GM06990 (cell line): ENCODE data around the gene MOCS1.

Experiments
- DNase-seq: peaks from one replicate; pipeline ENCODE4 v3.0.0-alpha.2; 2011; ENCODE audit not compliant: insufficient read length; ENCODE audit errors: extremely low read depth
- H3K27me3 ChIP-seq: replicated peaks from 2 replicates; pipeline ENCODE4 v1.6.0; 2011; ENCODE audit warnings: low read length; ENCODE audit not compliant: control insufficient read depth, insufficient read depth
- H3K36me3 ChIP-seq: 2 replicates; pipeline ENCODE4 v1.5.1; 2011; ENCODE audit warnings: low read length; ENCODE audit not compliant: control insufficient read depth, insufficient read depth
- H3K4me3 ChIP-seq: replicated peaks from 2 replicates; pipeline ENCODE4 v1.5.1; 2011; ENCODE audit warnings: low read depth, mild to moderate bottlenecking, control low read depth, low read length
- TF ChIP-seq, protein P1 (sequence below): IDR thresholded peaks from 2 replicates; pipeline ENCODE4 v1.5.1; 2011; ENCODE audit warnings: low read length, control low read depth, mild to moderate bottlenecking, inconsistent platforms; ENCODE audit not compliant: insufficient read depth, poor library complexity, severe bottlenecking

Gene MOCS1

DNA sequence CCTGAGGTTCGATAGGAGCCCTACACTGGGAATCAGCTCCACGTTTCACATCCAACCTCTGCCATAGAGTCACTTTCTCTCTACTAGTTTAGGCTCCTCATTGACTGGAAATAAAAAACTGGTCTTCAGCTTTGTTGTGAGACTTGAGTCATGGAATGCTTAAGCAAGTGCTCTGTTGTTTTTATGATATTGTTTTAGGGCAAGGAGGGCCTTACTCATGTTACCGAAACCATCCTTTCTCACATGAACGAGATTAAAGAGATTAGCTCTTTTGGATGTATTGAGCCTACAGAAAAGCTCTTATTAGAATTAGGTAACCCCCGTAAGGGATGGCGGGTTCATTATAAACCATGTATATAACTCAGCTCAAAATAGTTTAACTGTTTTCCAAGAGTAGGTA is 6.9 kb upstream of the MOCS1 start:
- TF ChIP-seq, protein P1, sequence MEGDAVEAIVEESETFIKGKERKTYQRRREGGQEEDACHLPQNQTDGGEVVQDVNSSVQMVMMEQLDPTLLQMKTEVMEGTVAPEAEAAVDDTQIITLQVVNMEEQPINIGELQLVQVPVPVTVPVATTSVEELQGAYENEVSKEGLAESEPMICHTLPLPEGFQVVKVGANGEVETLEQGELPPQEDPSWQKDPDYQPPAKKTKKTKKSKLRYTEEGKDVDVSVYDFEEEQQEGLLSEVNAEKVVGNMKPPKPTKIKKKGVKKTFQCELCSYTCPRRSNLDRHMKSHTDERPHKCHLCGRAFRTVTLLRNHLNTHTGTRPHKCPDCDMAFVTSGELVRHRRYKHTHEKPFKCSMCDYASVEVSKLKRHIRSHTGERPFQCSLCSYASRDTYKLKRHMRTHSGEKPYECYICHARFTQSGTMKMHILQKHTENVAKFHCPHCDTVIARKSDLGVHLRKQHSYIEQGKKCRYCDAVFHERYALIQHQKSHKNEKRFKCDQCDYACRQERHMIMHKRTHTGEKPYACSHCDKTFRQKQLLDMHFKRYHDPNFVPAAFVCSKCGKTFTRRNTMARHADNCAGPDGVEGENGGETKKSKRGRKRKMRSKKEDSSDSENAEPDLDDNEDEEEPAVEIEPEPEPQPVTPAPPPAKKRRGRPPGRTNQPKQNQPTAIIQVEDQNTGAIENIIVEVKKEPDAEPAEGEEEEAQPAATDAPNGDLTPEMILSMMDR, result no peak

DNA sequence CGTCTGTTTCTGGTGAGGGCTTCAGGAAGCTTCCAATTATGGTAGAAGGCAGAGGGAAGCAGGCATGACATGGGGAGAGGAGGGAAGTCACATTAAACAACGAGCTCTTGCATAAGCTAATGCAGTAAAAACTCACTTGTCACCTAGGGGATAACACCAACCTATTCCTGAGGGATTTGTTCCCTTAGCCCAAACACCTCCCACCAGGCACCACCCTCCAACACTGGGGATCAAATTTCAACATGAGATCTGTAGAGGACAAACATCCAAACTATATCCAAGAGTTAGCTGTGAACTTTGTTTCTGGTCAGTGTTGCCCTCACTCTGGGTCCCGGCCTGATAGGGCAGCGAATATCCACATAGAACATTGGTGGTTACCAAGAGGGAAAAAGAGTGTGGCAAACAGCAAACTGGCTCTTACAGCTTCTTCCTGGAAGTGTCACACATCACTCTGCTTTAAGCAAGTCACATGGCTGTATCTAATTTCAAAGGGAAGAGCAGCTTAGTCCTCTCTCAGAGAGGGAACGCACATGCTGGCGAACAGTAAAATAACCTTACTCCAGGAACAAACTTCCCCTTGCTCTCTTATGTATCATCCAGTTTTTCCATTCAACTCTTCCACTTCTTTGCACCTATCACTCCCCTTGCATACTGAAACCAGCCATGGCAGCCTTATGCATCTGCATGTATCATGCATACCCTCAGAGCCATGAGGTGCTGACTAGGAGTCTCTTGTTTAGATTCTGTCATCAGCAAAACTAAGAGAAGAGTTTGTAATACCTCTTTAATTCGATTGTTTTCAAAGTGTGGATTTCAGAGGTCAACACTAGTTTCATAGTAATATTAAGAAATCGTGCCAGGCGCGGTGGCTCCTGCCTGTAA is 4.8 kb upstream of the MOCS1 start:
- Histone ChIP-seq H3K4me3 (no peak overlapping the region), H3K27me3 (no peaks in the 10 kb centered on the region), H3K36me3 (no peaks in the 10 kb centered on the region)
- no peak for DNase-seq
- TF ChIP-seq, protein P1, result no peak

More for the DNA sequence above, 6.9 kb upstream of the MOCS1 start:
- Histone ChIP-seq H3K4me3 (no peak overlapping the region), H3K27me3 (no peaks in the 10 kb centered on the region; the same call in none of the 2 replicates), H3K36me3 (no peaks in the 10 kb centered on the region)
- no peak for DNase-seq

DNA sequence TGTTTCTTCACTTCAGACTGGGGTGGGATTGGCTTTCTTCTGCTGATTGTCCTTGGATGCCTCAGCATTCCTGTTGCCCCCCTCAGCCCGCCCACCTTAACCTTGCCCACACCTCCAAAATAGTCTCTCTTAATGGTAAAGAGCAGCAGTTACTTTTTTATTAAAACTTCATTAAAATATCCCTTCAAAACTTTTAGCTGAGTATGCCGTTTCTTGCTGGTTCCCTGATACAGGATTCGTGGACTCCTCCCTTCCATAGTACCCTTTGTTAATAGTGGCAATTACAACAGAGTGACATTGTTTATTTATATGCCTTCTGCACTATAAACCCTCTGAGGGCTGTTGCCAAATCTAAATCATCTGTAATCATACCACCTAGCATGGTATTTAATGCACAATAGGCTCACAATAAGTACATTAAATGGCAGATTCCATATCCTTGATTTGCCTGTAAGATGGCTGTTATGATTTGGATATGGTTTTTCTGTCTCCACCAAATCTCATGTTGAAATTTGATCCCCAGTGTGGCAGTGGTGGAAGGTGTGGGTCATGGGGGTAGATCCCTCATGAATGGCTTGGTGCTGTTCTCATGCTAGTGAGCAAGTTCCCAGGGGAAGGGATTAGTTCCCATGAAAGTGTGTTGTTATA is 3.5 kb upstream of the MOCS1 start:
- DNase-seq, result no peak
- TF ChIP-seq, protein P1, result no peak
- no peak overlapping the region for H3K4me3 ChIP-seq
- no peaks in the 10 kb centered on the region for H3K36me3 ChIP-seq
- H3K27me3 ChIP-seq, result no peaks in the 10 kb centered on the region

DNA sequence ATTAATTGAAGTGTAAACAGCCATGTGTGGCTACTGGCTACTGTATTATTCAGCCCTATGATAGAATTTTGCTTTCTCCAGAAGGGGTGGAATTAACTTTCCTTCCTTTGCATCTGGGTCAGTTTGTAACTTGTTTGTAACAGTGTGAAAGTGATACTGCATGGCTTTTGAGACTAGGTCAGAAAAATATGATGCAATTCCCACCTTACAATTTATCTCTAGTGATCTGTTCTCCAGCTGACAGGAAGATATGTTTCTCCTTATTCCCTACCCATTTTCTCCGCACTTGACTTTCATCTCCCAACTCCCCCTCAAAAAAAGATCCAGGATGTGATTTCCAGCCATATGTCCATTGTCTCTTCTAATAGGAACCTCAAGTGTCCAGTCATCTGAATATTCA is 2.6 kb upstream of the MOCS1 start:
- TF ChIP-seq, protein P1, result no peak
- no peak overlapping the region for H3K4me3 ChIP-seq
- H3K36me3 ChIP-seq, result no peaks in the 10 kb centered on the region
- no peak for DNase-seq
- H3K27me3 ChIP-seq, result no peaks in the 10 kb centered on the region; the same call in 1 of the 2 replicates

DNA sequence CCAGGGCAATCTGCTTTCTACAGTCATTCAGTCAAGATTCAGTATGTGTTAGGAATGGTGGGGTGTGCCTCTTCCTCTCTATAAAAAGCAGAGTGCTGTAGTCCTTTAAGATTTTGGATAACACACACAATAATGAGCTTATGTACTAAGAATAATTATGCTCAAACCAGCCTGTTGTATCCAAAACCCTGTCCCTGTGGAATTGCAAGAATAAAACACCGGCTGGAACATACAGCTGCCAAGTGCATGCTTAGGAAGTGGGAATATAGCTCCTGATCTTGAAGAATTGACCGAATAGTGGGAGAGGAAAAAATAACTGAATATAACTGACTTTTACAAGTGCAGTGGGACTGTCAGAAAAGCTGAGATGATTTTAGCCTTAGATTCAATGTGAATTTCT is 979 bp upstream of the MOCS1 start:
- H3K4me3 ChIP-seq, result no peak overlapping the region
- no peak for DNase-seq
- H3K36me3 ChIP-seq, result no peaks in the 10 kb centered on the region
- TF ChIP-seq, protein P1, result no peak
- H3K27me3 ChIP-seq, result no peaks in the 10 kb centered on the region; the same call in 1 of the 2 replicates
